Activated CD8-positive, alpha-beta memory T cell treated with anti-CD3 and anti-CD28 coated beads for 48 hours (primary cell): ENCODE results near the gene CRACDL.

Experiments
- DNase-seq, 3 experiments: peaks; one replicate each; pipeline ENCODE4 v3.0.0-alpha.2; 2020; ENCODE audit warnings: low read depth in 2 of 3, low spot score in 2 of 3

The CRACDL gene

DNA sequence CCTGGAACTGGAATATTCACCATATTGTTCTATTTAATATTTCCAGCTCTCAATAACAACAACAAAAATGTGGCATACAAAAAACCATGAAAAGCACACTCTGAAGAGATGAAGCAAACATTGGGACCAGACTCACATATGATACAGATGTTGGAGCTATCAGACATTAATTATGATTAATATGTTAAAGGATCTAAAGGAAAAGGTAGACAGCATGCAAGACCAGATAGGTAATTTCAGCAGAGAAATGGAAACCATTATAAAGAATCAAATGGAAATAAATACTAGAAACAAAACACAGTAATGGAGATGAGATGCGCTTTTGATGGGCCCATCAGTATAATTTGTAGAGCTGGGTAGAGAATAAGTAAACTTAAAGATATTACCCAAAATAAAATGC lies 154.2 kb downstream of the CRACDL start:
- no peak for DNase-seq

DNA sequence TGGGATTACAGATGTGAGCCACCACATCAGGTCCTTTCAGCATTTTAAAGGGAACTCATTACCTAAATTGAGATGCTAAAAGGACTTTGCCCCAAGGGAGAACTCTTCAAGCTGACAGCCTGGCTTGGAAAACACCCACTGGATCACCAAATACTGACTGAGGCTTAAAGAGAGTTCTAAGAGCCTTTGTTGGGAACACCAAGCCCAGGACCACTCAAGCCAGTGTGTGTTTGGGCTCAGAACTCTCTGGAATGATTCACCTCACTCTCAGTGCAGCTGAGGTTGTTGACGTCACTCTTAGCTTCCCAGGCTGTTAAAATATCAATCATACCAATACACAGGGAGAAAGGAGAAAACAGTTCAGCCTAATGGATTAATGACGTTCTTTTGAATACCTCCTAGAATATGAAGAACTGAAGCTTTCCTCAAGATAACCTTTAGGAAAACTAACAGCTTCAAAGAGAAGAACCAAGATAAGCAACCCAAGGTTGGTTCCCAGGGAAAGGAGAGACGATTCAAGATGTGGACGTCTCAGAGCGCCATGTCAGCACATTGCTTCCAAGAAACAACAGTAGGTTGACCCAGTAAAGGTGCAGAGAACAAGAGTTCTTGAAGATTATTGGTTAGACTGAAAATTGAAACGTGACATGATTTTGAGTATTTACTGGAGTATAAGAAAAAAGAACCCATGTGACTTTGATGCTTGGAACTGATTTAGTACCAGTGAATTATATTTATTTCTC lies 157.1 kb downstream of the CRACDL start:
- DNase-seq = no peak

DNA sequence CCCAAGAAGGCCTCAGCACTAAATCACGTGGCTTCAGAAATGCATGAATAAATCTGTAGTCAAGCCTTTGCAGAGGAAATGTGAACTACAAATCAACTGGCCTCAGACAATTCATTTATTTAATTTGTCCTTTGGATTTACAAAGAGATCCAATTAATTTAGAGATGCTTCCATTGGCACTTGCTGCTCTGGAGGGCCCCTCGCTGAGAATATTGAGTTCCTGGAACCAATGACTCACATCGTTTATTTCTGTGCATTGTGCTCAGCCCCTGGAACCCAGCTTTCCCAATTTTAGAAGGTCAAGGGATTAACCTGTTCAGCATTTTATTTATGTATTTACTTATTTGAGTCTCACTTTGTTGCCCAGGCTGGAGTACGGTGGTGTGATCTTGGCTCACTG lies 157.9 kb downstream of the CRACDL start:
- no peak for DNase-seq

DNA sequence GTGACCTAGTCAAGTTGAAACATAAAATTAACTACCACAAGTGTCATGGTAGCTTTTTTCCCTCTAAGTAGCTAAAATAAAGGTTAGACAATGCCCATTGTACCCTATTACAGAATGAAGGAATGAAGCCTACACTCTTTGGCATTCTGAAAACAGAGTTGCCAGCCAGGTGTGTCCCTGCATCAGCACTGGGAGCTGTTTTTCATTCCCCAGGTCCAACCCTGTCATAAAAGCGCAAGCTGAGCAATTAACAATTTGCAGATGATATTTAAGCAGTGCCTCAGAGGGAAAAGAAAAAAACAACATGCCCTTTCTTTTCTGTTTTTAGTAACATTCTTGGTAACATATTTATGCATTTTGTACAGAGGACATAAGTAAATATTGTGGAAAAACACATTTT lies 158.3 kb downstream of the CRACDL start:
- DNase-seq = no peak

DNA sequence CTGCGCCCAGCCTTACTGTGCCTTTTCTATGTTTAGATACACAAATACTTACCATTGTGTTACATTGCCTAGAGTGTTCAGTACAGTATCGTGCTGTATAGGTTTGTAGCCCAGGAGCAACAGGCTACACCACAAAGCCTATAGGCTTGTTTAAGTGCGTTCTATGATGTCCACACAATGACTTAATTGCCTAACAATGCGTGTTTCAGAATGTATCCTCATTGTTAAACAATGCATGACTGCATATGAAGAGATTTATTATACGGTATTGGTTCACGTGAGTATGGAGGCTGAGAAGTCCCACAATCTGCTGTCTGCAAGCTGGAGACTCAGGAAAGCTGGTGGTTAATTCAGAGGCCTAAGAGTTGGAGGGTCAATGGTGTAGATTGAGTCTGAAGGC lies 158.9 kb downstream of the CRACDL start:
- no peak for DNase-seq

DNA sequence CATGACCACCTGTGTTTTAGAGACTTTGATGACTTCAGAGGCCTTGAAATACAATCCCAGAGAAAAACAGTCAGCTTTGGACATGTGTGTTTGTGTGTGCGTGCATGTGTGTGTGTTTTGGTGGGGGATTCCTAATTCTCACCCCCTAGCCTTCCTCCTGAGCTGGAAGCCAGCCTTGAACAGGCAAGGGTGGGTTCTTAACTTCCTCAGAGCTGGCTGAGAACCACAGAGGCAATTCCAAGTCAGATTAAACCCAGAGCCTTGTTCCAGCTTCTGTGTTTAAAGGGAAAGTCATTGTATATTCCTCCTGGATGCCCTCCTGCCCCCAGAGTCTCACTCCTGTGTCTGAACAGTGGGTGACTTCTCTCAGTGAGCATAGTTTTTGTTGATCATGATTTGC lies 159.9 kb downstream of the CRACDL start:
- DNase-seq = no peak

DNA sequence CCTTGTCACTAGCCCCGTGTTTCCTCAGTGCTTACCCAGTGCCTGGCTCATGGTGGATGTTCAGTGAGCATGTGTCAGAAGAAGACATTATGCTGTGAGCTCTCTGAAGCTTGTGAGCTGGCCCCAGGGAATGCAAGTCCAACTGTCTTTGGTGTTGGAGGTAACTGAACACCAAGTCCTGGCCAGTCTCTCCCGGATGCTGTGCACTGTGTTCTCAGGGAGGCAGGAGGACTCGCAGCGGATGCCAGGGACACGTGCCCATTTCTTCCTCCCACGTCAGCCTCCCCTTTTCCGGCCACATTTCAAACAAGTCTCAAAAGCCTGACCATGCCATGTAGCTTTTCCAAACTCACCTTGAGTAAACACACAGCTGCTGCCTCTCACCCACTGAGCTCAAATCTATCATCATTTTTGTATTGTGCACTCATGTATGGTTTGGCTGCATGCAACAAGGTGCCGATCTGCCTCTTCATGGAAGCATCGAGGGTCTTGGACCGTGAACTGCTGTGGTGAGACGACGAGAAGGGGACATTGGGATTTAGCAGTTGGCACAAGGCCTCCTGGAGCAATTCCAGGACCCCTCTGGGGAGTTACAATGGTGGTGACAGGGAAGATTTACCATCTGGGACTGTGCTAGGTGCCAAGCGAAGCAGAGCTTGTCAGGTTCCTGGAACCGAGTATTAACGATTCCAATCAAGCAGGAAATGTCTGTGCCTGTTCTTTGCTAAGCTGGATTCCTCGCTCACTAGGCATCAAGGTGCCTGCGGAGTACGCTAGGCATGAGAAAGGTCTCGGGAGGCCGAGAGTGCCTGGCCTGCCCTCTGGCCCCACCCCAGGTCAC lies 160.7 kb downstream of the CRACDL start:
- DNase-seq = no peak

DNA sequence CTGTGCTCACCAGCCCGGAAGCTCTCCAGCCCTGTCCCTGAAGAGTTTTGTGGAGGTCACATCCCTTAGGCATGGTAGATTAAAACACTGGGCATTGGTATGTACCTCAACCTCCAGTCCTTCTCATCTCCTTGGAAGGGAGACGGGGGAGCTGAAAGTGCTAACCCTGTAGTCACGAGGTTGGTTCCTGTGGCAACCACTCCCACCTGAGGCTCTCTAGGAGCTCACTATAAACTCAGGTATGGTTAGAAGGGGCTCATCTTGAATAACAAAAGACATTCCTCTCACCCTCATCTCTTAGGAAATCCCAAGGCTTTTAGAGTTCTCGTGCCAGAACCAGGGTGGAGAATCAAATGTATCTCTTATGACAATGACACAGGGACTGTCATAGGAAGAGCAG lies 162.1 kb downstream of the CRACDL start:
- DNase-seq = no peak

DNA sequence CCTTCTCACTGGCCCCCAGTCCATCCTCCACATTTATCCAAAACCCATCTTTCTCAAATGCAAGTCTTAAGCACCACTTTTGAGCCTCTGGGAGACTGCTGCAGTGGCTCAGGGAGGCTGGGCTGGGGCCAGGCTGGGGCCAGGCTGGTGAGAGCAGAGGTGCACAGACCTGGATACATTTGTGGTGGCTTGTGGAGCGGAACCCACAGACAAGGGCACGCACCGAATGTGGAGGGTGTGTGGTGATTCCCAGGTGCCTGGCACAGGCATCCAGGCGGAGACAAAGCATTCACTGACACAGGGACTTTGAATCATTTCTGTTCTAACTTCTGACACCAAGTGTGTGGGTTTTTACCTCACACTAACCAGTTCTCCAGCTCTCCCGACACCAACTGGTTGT lies 162.9 kb downstream of the CRACDL start:
- DNase-seq = no peak

DNA sequence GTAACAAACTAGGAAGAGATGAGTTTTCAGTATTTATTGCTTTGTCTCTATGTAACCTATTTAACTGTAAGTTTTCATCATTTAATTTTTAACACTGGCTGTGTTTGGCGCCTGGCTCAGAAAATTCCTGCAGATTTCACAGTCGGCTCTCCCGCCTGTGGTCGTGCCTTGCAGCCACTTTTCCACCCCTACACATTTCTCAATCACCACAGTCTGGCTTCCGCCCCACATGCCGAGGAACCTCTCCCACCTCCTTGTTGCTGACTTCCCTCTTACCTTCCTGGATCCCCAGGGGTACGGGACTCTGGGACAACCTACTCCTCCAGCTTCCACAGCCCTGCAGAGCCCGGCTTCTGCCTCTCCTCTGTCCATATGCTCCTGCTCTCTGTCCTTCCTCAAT lies 163.5 kb downstream of the CRACDL start:
- no peak for DNase-seq

DNA sequence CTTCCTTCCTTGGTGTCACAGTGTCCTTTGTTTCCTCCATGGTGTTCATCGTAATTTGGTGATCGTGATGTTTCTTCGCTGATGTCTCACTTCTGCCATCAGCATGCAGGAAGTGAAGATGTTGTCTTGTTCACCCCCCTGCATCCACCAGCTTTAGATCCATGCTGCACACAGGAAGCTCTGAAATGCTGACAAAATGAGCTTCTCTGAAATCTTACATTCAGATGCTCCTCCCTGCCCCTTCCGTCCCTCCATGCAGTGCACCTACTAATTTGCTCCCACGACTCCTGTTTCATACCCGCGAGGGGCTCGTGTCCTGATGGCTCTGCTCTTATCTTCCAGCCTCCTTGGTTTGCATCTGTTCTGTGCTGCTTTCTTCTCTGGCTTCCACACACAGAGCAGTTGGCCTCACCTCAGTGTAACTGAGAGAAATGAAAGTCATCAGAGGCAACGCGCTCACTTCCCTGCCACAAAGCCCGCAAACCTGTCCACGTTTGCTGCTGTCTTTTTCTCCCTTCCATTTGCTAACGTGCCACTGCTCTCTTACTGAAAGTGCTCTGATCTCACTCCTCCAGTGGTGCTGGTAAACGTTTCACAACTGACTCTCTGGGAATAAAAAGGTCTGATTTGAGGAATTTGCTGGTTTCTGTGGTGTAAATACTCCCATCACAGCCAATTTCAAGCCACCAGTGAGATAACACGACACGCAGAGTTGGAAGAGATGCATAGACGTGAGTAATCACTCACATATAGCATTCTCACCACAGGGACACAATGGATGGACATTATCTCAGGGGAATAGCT lies 164.1 kb downstream of the CRACDL start:
- DNase-seq = no peak

DNA sequence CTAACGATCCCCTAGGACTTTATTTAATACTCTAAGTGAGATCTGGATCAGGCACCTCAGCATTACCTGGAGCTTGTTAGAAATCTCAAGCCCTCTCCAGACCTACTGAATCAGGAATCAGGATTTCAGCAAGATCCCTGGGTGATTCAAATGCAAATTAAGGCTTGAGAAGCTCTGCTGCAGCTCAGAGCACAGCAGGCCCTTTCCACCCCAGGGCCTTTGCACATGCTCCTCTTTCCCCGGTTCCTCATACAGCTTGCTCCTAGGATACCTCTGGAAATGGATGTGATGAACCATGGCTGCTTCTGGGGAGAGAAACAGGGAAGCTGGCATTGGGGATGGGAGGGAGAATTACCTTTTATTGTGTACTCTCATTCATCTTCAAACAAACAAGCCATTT lies 164.8 kb downstream of the CRACDL start:
- DNase-seq = no peak

DNA sequence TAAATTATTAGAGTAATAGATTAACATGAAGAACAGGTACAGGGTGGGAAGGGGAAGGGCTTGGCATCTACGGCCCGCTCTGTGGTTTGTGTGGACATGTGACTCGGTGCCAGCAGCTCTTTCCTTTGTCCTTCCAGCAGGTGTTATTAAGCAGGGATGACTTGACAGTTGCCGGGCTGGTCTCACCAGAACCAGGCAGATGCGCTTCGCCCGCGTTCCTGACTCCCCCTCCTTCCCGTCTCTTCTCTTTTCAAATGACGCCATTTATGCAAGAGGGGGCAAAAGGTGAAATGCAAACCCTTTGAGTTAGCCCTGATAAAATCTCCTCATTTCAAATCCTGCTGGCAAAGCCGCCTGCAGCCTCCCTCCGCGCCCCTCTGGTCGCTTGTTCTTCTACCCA lies 166.2 kb downstream of the CRACDL start:
- DNase-seq = no peak

DNA sequence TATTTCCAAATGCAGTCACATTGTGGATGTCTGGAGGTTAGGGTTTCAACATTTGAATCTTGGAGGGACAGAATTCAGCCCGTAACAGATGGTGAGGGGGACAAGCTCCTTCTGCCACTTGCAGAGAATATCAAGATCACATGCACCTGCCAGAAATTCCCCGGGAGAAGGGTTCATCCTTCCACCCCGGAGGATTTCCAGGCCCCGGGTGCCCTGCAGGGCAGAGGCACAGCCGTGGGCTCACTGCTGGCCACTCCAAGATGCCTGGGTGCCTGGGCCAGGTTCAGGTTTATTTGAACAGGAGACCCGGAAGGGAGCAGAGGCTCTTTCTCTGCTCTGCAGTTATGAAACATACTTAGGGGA lies 166.9 kb downstream of the CRACDL start:
- no peak for DNase-seq

DNA sequence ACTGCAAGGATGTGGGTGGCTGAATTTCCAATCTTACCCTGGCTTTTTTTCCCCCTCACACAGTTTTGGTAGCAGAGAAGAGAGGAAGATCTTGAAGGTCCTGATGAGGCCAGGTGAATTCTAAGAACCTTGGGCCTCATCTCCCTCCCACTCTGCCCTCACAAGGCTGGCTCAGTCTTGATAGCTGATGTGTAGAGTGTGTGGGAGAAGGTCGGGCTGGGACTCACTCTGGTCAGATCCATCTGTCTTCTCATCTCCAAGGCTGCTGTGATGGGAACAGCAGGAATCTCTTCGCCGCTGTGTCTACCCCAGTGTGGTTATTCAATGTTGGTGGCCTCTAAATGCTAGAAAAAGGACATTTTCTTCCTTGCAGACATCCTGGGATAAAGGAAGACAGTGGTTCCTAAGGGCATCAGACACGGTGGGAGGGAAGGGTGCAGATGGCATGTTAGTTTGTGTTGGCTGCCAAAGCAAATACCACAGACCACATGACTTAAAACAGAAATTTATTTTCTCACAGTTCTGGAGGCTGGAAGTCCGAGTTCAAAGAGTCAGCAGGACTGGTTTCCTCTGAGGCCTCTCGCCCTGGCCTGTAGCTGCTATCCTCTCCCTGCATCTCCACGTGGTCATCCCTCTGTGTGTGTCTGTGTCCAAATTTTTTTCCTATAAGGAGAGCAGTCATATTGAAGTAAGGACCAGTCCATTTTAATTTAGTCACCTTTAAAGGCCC lies 167.5 kb downstream of the CRACDL start:
- DNase-seq = no peak

DNA sequence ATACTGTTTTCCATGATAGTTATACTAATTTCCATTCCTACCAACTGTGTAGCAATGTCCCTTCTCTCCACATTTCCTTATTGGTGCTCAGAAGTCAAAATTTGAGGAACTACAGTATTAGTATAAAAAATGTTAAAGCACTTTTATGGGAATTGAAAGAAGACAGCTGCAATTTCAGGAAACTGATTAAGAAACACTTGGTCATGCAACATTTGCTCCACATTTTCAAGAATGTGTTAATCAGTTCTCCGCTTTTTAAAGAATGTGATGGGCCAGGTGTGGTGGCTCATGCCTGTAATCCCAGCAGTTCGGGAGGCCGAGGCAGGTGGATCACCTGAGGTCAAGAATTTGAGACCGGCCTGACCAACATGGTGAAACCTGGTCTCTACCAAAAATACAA lies 171.5 kb downstream of the CRACDL start:
- DNase-seq = no peak

DNA sequence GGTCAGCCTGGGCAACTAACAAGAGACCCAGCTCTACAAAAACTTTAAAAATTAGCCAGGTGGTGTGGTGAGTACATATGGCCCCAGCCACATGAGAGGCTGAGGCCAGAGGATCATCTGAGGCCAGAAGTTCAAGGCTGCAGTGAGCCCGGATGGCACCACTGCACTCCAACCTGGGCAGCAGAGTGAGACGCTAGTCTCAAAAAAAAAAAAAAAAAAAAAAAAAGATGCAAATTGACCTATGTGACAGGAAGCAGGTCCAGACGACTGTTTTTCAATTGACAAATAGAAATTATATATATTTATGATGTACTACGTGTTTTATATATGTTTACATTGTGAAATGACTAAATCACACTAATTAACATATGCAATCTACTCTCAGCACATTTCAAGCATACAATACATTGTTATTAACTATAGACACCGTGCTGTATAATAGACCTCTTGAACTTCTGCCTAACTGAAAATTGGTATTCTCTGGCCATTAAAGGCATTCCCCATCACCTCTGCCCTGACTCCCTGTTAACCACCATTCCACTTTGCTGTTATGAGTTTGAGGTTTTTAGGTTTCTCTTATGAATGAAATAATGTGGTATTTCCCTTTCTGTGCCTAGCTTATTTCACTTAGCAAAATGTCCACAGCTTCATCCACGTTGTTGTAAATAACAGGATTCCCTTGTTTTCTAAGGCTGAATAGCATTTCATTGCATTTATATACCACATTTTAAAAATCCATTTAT lies 172.6 kb downstream of the CRACDL start:
- DNase-seq = no peak

DNA sequence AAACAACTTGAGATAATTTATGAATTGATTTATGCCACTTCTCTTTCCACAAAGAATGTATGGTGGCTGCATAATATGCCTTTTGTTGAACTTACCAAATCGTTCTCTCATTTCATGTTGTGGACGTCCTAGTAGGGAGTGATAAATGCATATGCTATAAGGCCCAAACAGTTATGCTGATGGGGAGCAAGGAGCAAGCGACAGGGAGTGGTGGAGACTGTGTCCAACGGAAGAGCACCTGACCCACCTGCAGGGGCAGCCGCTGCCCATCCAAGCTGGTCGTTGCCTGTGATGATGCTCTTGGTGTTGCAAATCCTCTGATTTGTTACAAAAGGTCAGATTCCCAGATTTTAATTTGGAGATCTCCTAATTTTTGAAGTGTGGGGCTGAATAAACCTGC lies 174.1 kb downstream of the CRACDL start:
- no peak for DNase-seq

DNA sequence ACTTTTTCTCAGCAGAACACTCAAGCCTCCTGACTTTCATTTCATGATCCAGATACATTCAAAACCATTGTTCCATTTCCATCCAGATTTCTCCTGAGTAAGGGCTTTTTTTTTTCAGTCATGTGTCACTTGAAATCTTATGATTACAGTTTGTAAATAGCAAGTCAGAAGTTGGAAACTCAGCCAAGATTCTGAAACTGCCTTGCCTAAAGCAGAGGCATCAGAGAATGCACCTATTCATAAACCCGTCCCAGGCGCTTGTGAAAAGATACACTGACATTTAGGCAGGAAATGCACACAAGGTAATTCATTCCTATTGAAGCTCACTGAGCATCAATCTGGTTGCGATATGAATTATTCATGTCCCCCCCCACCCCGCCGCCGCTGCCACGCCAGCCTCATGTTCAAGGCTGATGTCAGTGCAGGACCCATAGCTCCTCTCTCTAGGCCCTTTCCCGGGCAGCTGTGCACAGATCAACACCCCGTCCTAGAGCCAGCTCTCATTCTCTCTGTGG lies 174.7 kb downstream of the CRACDL start:
- DNase-seq = no peak
